ENCODE measurements around the gene ISCA1. TPM values are rescaled to one million over a fixed set of nuclear protein-coding genes. Genes with fewer than 3 reads are reported as not detected.

ISCA1 gene
- total RNA-seq, 2 donors from 2014 or later, result 27.4 to 30.9 TPM

DNA sequence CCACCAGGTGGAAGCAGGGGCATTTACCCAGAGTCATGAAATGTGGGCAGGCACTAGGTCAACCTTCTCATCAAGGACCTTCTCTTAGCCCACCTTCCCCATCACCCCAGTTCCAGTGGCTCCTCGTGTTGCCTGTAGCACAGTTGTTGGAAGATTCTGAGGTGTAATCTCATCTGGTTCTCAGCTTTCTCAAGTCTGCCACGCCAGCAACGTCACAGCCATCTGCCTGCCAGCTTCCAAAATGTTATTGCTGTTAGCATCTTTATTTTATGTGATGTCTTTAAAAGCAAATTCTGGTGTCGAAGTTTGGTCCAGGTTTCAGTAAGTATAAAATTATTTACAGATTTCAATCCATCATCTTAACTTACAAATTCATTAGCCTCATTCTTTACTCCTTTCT is 33.6 kb downstream of the ISCA1 start:
- no peak for DNase-seq (ENCODE audit: low spot score)
- intact Hi-C loops (cut with DNase I), result no loop called here

- no peak for DNase-seq (ENCODE audit: low spot score)
- intact Hi-C loops (cut with DNase I), result no loop called here
These were observed 35.6 kb downstream of the ISCA1 start for GRCh38 chr9:86246752-86247161.

- DNase-seq (ENCODE audit: low spot score), result no peak
- intact Hi-C loops (cut with DNase I), result no loop called here
These were observed 40.3 kb downstream of the ISCA1 start for GRCh38 chr9:86242071-86242470.

DNA sequence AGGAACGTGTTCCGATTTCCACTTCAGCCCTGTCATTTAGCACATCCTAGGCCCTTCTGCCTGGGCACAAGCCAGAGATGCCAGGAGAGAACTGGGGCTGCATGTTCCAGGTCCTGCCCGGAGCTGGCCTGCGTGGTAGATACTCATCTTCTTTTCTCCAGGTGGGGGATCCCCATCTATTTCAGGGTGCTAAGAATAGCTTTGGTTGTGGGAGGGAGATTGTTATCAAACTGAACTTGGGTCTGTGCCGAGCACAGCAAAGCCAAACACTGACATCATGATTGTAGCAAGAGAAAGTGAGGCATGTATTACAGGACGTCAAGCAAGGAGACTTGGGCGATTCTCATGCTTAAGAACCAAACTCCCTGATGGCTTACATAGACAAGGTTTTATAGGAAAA is 41.1 kb downstream of the ISCA1 start:
- intact Hi-C loops (cut with DNase I), result no loop called here
- DNase-seq (ENCODE audit: low spot score), result no peak

DNA sequence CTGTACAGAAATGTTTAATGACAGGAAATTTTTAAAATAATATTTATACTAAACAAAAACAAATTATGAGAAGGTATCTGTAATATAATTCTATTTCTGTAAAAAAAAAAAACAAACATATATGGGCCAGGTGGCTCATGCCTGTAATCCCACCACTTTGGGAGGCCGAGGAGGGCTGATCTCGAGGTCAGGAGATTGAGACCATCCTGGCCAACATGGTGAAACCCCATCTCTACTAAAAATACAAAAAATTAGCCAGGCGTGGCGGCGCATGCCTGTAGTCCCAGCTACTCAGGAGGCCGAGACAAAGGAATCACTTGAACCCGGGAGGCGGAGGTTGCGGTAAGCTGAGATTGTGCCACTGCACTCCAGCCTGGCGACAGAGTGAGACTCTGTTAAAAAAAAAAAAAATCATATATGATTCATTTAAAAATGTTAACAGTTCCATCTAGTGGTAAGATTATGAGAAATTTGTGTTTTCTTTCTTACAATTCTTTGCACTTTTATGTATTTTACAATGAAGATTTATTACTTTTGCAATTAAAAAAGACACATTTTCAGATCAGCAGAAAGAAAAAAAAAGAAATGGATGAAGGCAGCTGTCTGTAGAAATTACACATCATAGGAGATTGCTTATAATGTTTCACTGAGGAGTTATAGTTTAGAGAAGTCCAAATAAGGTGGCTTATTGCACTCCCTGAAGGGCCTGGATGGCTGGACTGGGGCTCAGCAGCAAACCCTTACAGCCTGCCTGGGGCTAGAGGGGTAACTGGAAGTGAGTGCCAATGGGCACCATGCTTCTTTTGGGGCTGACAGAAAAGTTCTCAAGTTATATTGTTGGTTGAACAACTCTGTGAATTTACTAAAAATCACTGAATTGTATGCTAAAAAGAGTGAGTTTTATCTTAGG is 43.2 kb downstream of the ISCA1 start:
- DNase-seq (ENCODE audit: low spot score), result no peak

GRCh38 chr9:86230858-86231257 is 51.5 kb downstream of the ISCA1 start:
- DNase-seq (ENCODE audit: low spot score), result no peak
- intact Hi-C loops (cut with DNase I), result no loop called here

More for the DNA sequence above, 43.2 kb downstream of the ISCA1 start:
- intact Hi-C loops (cut with DNase I), result no loop called here

- no peak for DNase-seq (ENCODE audit: low spot score)
- intact Hi-C loops (cut with DNase I), result no loop called here
These were observed 59.7 kb downstream of the ISCA1 start for GRCh38 chr9:86222667-86223066.

DNA sequence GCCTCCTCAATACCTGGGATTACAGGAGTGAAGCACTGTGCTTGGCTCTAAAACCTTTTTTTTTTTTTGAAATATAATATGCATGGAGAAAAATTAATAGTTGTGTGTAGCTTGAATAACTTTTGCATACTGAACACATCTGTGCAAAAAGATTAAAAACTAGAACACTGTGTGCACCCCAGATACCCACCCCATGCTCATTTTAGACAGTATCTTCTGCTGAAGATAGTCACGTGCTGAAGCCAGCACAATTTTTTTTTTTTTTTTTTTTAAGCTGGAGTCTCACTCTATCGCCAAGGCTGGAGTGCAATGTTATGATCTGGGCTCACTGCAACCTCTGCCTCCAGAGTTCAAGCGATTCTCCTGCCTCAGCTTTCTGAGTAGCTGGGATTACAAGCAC is 62.7 kb downstream of the ISCA1 start:
- intact Hi-C loops (cut with DNase I), result no loop called here
- DNase-seq (ENCODE audit: low spot score), result no peak

DNA sequence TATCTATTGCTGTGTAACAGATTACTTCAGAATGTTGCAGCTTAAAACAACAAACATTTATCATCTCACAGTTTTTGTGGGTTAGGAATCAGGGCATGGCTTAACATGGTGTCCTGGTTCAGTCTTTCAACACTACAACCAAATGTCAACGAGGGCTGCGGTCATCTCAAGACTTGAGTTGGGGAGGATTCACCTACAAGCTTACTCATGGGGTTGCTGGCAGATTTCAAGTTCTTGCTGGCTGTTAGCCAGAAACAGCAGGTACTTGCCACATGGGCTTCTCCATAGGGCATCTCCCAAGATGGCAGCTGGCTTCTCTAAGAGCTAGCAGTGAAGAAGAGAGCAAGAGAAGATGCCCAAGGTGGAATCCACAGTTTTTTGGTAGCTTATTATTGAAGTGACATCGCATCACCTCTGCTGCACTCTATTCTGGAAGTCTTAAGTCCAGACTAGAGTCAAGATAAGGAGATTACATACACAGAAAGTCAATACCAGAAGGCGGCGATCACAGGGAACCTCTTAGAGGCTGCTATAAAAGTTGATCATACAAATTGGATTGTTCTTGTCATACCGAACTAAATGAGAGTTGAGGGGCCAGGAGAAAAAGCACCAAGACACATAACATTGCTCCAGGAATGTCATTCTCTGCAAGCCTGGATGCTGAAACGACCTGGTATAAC is 65.1 kb downstream of the ISCA1 start:
- intact Hi-C loops (cut with DNase I), result no loop called here
- DNase-seq (ENCODE audit: low spot score), result no peak

Other genes starting within 250 kb of the ISCA1 start
- gene GOLM1, start 183.0 kb downstream of the ISCA1 start, total RNA-seq, result 10 to 100 TPM; 19.6 to 22.4 TPM
- under 1 TPM; 0.24 to 0.28 TPM for gene C9orf153, start 22.9 kb downstream of the ISCA1 start, total RNA-seq
- 10 to 100 TPM; 22.6 to 23.3 TPM for gene TUT7, start 71.9 kb upstream of the ISCA1 start, total RNA-seq

Measured in posterior vena cava (tissue), 2 donors.